Inferior parietal cortex (tissue), 1 donor: ENCODE results near the gene PTPN12.
"Not testable (repeated sequence)": the region's sequence is repeated elsewhere in the genome, so short reads cannot be mapped to it uniquely, and the experiment has no call there.

Experiments
- DNase-seq: peaks from one replicate; pipeline ENCODE4 v3.0.0-alpha.2; 2016; ENCODE audit errors: extremely low spot score

Gene PTPN12

DNA sequence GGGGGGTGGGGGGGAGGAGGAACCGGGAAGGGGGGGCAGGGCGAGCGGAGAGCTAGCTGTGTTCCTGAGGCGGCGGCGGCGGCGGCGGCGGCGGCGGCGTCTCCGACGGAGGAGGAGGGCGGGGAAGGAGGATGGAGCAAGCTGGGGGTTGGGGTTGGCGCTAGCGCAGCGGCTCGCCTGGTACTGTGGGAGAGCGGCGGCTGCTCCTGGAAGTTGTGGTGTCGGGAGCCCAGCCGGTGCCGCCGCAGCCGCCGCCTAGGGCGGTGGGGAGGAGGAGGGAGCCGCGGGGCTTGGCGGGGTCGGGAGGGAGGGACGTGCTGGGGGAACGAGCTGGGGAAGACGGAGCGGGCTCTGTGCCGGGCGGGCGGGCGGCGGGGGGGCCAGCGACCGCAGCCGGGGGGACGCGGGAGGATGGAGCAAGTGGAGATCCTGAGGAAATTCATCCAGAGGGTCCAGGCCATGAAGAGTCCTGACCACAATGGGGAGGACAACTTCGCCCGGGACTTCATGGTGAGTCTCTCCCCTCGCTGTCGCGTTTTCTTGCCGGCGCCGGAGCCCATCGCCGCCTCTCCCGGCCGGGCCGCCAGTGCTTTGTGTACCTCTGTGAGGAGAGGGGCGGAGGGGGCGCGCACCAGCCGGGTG, at the start of gene PTPN12:
PTPN12 (plus strand) TSS at position 160 of the 642 bp plus-strand sequence; CDS start at position 412, 252 bp downstream.
- DNase-seq, result no peak

DNA sequence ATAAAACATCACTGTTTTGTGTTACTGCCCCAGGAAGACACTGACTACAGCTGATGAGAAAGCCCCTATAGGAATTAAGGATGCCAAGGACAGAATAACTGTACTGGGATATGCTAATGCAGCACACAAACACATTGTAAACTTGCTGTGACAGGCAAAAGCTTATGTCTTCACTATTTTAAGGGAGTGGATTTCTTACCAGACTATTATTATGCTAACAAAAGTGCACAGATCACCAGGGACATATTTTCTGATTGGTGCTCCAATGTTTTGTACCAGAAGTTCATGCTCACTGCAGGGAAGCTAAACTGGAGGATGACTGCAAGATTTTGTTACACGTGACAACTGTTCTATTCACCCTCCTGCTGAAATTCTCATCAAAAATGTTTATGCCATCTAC, 48.1 kb upstream of the PTPN12 start:
- DNase-seq, result no peak

DNA sequence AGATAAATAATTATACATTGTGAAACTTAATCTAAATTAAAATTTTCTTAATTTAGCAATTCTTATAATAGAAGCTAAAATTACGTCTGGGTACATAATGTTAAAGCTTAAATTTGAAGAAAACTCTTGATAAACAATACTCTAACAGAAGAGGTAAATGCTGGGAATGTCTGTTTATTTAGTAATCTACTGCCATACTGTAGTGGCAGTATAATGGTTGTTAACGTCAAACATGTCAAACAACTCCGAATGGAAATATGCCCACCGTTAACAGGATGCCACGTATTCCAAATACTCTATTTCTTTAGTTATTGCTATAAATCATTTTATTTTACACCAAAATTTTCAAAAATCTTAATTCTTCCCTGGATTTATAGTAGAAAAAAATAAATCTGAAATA, 40.0 kb upstream of the PTPN12 start:
- no peak for DNase-seq

DNA sequence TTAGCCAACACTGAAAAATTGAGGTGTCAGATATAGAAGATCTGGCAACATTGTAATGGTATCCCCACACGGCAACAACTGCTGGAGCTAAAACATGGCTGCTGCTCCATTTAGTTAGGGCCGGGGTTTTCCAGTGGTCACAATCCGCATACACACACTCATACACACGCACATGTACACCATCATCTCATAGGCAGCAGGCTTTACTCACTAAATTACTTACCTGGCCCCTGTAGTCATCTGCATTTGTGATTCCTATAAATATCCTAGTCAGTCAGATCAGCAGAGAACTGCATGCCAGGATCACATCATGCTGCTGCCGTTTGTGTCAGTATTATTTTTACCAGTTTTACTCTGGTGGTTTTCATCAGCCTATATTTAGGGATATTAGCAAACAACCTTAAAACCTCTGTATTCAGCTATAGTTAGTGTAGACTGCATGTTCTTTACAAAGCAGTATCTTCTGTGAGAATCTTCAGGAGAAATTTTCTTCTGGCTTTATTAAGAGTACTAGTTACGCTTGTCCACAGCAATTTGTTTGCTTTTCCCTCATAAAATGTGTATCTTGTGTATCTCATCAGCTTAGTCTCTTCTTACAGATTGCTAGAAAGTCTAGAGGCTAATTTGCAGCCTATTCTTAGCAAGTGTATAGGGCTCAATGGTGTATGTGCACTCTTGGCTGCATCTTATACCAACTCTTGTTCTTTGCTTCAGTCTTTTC, 38.3 kb upstream of the PTPN12 start:
- DNase-seq, result no peak

DNA sequence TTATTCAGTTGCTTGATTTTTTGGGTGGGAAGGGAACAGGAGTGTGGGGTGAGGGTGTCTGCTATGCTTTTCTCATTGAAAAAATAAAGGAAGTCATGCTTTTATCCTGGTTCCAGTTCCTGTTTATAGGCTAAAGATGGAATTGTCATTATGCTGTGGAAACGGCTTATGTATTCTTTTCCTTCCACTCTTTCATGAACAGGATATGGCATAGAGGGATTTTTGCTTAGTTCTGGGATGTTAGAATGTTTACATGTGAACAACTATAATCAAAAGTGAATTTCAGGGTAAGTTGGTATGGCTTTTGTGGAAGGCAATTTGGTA, 35.9 kb upstream of the PTPN12 start:
- DNase-seq, result no peak

DNA sequence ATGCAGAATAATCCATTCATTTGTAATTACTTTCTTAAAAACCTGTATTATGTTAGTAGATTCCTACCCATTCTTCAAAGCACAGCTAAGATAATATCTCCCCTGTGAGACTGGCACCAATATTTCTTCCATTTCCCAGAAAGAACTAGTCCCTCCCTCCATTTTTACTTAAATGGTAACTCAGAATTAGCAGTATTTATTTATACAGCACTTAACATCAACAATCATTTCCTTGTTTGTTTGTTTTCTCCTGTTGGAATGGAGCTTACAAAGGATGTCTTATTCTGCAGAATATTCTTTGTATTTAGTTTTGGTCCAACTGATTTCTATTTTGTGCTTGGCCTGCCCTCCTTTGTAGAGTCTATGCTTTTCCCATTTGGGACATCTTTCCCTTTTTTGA, 32.1 kb upstream of the PTPN12 start:
- DNase-seq, result peak; percentile 5

DNA sequence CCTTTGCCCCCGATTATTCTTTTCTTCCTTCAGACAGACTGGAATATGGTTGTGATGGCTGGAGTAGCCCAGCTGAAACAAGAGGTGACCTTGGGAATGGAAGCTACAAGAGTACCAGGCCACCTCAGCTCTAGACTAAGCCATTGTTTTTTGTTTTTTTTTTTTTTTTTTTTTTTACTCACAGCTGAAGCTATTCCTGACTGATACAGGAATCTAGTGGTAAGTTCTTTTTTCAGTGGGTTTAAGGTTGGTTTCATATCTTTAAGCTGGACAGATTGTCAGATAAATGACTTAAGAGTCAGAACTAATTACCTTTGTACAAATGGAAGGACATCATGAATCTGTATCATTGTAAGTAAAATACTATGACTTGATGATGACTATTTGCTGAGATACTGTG, 30.2 kb upstream of the PTPN12 start:
- no peak for DNase-seq

DNA sequence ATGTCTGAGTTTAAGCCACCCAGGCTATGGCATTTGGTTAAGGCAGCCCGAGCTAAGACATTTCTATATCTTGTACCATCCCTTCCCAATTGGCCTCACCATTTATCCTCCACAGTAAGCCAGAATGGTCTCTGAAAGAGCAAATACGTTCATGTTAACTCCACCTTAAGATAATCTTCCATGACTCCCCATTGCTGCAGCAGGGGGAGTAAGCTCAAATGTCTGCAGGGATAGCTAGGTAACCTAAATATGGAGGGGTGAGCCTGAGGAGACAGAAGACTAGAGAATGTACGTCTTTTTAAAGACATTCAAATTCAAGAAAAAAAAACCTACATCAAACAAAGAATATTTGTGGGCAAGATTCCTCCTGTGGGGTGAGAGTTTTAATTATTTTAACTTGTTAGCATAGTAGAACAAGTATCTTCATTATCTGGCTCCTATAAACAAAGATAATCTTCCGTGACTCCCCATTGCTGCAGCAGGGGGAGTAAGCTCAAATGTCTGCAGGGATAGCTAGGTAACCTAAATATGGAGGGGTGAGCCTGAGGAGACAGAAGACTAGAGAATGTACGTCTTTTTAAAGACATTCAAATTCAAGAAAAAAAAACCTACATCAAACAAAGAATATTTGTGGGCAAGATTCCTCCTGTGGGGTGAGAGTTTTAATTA, 24.0 kb upstream of the PTPN12 start:
- not testable (repeated sequence) for DNase-seq

DNA sequence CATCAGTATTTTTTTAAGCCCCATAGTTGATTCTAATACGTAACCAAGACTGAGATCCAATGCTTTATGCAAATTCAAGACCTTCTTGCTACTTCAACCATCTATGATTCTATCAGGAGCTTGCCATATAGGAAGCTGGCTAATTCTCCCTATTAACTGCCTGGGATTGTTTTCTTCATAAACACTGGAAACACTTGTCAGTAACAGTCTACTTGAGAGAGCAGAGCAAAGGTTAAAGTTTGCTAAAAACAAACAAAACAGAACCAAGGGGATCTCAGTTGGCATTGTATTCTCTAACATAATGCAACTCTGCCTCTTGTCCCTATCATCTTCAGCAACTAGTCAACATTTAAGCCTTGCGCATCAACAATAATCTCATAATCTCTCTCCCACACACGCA, 21.0 kb upstream of the PTPN12 start:
- DNase-seq, result no peak

DNA sequence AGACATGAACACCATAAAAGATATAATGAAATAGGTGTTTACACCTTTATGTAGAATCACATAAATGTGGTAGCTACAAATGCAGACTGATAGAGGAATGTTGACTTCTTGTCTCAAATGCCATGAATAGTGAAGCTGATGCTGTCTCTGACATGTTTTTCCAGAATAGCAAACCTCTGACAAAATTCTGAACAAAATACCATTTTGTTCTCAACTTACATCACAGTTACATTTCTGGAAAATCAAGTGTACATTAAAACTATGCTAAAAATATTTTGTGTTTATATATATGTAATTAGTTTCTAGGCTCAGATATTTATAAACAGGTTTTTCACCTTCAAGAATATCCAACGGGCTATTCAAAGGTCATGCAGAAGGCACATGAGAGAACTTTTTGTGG, 16.8 kb upstream of the PTPN12 start:
- no peak for DNase-seq

DNA sequence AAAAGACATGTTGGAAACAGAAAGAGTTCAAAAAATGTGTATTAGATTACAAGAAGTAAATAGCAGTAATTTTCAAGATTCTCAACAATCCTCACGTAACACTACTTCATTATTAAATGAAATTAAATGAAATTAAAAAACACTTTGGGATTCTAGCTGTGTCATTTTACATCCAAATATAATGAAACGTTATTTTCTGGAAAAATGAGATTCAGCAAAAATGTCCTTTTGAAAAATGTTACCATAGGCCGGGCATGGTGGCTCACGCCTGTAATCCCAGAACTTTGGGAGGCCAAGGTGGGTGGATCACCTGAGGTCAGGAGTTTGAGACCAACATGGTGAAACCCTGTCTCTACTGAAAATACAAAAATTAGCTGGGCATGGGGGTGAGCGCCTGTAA, 15.6 kb upstream of the PTPN12 start:
- not testable (repeated sequence) for DNase-seq

DNA sequence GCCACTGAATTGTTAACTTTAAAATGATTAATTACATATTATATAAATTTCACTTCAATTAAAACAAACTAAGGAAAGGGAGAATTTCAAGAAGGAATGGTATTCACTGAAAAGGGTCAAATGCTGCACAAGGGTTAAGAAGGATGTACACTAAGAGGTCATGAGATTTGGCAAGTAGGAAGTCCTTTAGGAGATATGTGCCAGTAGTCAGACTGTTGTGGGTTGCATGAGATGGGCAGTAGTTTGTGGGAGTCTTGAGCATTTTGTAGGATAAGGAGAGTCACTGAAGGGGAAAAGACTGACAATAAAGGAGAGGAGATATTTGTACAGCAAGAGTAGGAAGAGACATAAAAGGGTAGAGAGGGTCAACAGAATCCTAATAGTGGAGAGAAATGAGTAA, 12.4 kb upstream of the PTPN12 start:
- no peak for DNase-seq

DNA sequence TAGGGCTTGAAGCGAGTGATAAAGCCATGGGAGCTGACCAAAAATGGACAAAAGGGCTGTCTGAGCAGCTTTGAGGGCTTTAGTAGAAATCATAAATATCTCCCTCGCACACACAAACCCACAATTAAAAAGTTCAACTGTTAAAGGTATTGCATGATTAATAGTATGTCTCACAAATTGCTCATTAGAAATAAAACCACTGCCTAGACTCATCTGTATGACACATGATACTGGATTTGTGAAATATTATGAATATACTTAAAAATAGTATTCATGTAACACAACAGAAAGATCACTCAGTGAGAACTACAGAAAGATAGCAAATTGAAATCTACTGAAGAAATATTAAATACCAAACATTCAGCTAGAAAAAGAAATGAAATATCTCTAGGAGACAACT, 11.9 kb upstream of the PTPN12 start:
- DNase-seq, result no peak

DNA sequence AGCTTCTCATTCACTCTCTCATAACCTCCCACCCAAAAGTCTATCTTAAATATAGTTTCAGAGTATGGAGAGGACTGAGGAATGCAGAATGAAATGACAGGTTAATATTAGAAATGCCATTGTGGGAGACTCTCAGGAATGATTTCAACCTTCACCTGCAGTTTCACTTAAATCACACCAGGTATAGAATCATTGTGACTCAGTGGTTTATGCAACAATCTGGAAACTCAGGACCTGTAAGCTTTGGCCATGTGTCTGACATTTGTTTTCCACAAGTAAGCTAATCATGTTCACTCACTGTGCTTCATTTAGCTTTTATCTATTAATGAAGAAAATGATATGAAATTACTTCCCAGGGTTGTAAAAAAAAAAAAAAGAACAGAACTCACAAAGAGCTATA, 8.7 kb upstream of the PTPN12 start:
- DNase-seq, result no peak

DNA sequence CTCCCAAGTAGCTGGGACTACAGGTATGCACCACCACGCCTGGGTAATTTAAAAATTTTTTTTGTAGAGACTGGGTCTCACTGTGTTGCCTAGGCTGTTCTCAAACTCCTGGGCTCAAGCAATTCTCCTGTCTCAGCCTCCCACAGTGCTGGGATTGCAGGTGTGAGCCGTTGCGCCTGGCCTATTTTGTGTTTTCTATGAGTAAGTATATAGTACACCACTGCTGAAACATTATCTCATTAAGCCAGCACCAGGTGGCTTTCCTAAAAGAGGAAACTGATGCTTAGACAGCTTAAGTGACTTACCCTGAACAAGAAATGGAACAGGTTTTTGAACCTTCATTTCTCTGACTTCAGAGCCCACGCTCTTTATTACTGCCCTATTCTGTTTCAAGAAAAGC, 7.8 kb upstream of the PTPN12 start:
- DNase-seq, result no peak

DNA sequence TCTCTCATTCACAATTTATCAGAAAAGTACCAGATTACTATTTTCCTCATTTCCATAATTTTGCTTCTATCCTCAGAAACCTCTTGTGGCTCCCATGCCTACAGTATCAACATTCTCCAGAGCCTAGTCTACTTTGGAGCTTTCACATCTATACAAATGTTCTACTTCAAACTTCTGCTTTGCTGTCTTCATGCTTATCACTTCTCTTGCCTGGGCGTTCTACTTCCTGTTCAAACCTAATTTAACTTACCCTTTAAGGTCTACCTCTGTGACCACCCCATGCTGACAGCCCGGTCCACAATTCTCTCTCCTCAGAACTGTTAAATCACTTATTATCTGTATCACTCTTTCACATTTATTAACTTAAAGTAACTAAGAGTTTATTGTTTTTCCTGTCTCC, 6.1 kb upstream of the PTPN12 start:
- no peak for DNase-seq

DNA sequence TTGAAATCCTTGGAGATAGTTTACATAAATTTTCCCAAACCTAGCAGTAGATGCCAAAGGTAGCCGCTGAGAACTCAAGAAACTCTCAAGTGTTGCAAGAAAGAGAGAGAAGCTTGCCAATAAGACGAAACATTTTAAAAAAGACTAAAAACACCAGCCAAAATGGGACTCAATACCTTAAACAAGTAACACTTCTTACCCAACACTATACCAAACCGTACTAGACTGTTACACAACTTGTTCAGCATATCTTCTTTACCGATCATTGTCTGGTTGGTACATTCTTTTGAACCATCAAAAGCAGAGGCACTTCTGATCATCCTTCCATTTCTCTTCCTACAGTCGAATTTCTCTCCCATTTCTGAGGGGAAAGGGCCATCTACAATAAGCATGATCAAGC, 4.8 kb upstream of the PTPN12 start:
- DNase-seq, result no peak

DNA sequence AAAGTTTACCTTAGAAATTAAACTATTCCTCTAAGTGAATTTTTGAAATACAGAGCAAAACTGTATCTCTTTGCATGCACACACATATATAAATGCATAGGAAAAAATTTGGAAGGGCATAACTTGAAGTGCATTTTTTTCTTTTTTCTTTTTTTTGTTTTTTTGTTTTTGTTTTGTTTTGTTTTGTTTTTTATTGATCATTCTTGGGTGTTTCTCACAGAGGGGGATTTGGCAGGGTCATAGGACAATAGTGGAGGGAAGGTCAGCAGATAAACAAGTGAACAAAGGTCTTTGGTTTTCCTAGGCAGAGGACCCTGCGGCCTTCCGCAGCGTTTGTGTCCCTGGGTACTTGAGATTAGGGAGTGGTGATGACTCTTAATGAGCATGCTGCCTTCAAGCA, 4.4 kb upstream of the PTPN12 start:
- DNase-seq, result not testable (repeated sequence)

DNA sequence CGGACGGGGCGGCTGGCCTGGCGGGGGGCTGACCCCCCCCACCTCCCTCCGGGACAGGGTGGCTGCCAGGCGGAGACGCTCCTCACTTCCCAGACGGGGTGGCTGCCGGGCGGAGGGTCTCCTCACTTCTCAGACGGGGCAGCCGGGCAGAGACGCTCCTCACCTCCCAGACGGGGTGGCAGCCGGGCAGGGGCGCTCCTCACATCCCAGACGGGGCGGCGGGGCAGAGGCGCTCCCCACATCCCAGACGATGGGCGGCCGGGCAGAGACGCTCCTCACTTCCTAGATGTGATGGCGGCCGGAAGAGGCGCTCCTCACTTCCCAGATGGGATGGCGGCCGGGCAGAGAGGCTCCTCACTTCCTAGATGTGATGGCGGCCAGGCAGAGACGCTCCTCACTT, 3.0 kb upstream of the PTPN12 start:
- not testable (repeated sequence) for DNase-seq

DNA sequence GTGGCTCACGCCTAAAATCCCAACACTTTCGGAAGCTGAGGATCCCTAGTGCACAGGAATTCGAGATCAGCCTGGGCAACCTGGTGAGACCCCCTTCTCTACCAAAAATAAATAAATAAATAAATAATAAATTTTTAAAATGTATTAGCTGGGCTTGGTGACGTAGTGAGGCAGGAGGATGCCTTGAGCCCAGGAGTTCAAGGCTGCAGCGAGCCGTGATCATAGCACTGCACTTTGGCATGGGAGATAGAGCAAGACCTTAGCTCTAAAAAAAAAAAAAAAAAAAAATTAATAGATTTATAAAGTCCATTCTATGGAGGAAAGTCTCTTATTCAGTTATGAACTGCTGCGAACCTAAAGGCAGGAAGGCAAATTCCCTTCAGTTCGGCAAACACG, 1.1 kb upstream of the PTPN12 start:
- DNase-seq, result no peak

DNA sequence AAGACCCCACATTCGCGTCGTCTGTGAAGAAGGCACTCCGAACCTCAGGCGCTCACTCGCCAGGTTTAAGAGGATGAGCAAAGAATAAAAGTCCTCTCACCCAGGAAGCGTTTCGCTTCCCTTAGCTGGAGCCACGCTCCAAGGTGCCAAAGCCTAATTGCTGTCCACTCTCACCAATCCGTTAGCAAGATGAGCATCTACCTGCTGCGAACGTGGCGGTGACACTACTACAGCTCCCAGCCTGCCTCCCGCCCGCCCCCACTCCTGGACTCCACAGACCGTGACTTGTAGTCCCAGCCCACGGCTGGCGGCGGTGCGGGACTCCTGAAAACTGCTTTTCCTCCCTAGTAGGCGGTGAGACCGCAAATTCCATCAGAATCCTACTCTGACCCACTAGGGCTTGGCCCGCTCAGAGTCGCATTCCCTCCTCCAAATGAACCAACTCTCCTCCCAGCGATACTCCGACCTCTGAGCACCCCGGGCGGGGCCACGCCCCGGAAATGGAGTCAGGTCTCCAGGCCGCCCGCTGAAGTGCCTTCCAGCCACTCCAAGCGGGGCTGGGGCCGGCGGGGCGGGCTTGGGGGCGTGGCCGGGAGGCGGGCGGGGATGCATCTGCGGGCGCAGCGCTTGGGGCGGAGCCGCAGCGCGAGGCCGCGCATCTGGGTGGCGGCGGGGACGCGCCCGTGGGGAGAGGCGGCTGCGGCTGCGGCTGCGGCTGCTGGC, 521 bp upstream of the PTPN12 start:
- DNase-seq, result peak; percentile 96

DNA sequence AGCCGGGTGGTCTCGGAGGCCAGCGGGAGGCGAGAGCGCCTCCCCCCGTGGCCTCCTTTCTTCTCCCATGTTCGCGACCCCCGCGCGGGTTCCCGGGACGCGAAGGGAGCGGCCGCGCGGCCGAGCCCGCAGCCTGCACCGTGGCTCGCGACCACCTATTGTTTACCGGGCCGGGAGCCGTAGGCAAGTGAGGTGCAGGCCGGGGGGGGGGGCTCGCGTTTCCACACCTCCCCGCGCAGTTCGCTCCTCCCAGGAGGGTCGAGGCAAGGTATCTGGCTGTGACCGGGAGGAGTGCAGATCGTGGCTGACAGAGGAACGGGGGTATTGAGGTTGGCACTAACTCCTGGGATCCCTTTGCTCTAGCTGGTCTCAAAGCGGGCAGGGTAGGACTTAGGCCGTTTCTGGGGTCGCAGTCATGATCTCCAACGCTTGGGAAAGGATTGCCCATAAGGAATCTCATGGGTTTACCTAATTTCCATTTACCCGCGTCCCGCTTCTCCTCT, 734 bp downstream of the PTPN12 start:
- DNase-seq, result peak; percentile 30
